IMR-90 (cell line): ENCODE results near the gene EVPL. TPM values are rescaled to one million over a fixed set of nuclear protein-coding genes. Genes with fewer than 3 reads are reported as not detected.

Source experiments
- ATAC-seq: fragments of 200-7000 bp; cut with Tn5 transposase; 2 replicates; pipeline ENCODE4 v1.9.1; 2020; ENCODE audit warnings: low read depth, mild to moderate bottlenecking, moderate library complexity
- BruUV-seq: library from RNA; stranded (reverse); fragments of 400-500 nt; replicated peaks from 2 replicates; lab custom pipeline; 2021; lab: Mats Ljungman, UMichigan
- CTCF ChIA-PET: fragments of 300-600 bp; formaldehyde crosslinking; extraction: SDS; loops from one replicate; lab custom pipeline; 2021; ENCODE audit warnings: antibody characterized with exemption; lab: Yijun Ruan, JAX
- POLR2A ChIA-PET: fragments of 300-600 bp; sonication (Branson Sonifier 250); formaldehyde crosslinking; loops from one replicate; lab custom pipeline; 2022; ENCODE audit warnings: antibody characterized with exemption; ENCODE audit not compliant: unreplicated experiment; lab: Charles Lee
- DNase-seq: peaks from one replicate; pipeline ENCODE4 v3.0.0; 2013
- H2AFZ ChIP-seq: replicated peaks from 2 replicates; pipeline ENCODE3; 2013; ENCODE audit warnings: low read length, mild to moderate bottlenecking; ENCODE audit not compliant: poor library complexity
- H2AK5ac ChIP-seq: 2 replicates; pipeline ENCODE4 v1.6.1; 2013; ENCODE audit warnings: low read depth, low read length, inconsistent platforms
- H2AK9ac ChIP-seq: replicated peaks from 2 replicates; pipeline ENCODE3; 2013; ENCODE audit warnings: mild to moderate bottlenecking, low read depth, low read length, moderate library complexity; ENCODE audit not compliant: poor library complexity
- H2BK120ac ChIP-seq: 2 replicates; pipeline ENCODE4 v1.6.1; 2013; ENCODE audit warnings: low read depth, low read length, inconsistent platforms
- H2BK15ac ChIP-seq: 3 replicates; pipeline ENCODE4 v1.6.1; 2013; ENCODE audit warnings: low read depth, low read length, inconsistent platforms
- H2BK20ac ChIP-seq: 2 replicates; pipeline ENCODE4 v1.6.1; 2013; ENCODE audit warnings: low read depth, mild to moderate bottlenecking, inconsistent platforms, low read length, moderate library complexity
- H2BK5ac ChIP-seq: 2 replicates; pipeline ENCODE4 v1.6.1; 2013; ENCODE audit warnings: mild to moderate bottlenecking, low read depth, low read length, inconsistent platforms; ENCODE audit not compliant: poor library complexity, severe bottlenecking
- H3K14ac ChIP-seq: replicated peaks from 2 replicates; pipeline ENCODE4 v1.6.1; 2013; ENCODE audit warnings: low read depth, low read length, inconsistent platforms
- H3K18ac ChIP-seq: 2 replicates; pipeline ENCODE4 v1.6.1; 2013; ENCODE audit warnings: low read depth, low read length, control low read depth
- H3K23ac ChIP-seq: 2 replicates; pipeline ENCODE4 v1.6.1; 2013; ENCODE audit warnings: low read depth, low read length, inconsistent platforms
- H3K27ac ChIP-seq: 2 replicates; pipeline ENCODE4 v1.5.1; 2013; ENCODE audit warnings: mild to moderate bottlenecking, control low read depth, low read length; ENCODE audit not compliant: insufficient read depth
- H3K27me3 ChIP-seq: 2 replicates; pipeline ENCODE4 v1.6.1; 2013; ENCODE audit warnings: low read length; ENCODE audit not compliant: control insufficient read depth, insufficient read depth
- H3K36me3 ChIP-seq: 2 replicates; pipeline ENCODE4 v1.6.1; 2013; ENCODE audit warnings: low read length, mixed read lengths; ENCODE audit not compliant: control insufficient read depth, insufficient read depth
- H3K4ac ChIP-seq: 2 replicates; pipeline ENCODE4 v1.6.1; 2013; ENCODE audit warnings: low read depth, low read length, inconsistent platforms
- H3K4me1 ChIP-seq: 2 replicates; pipeline ENCODE4 v1.6.1; 2013; ENCODE audit warnings: low read length, mixed read lengths; ENCODE audit not compliant: control insufficient read depth, insufficient read depth
- H3K4me2 ChIP-seq: 2 replicates; pipeline ENCODE4 v1.6.1; 2013; ENCODE audit warnings: low read depth, mild to moderate bottlenecking, control low read depth, low read length, moderate library complexity
- H3K4me3 ChIP-seq: 2 replicates; pipeline ENCODE4 v1.5.1; 2013; ENCODE audit warnings: low read depth, mild to moderate bottlenecking, control low read depth, low read length, moderate library complexity; ENCODE audit not compliant: insufficient read depth
- H3K56ac ChIP-seq: 2 replicates; pipeline ENCODE4 v1.6.1; 2013; ENCODE audit warnings: low read length, inconsistent platforms; ENCODE audit not compliant: insufficient read depth; ENCODE audit errors: extremely low read depth
- H3K79me1 ChIP-seq, 2 experiments: 2 replicates each; pipeline ENCODE4 v1.6.1; 2013; ENCODE audit warnings: low read length in 2 of 2, inconsistent platforms in 1 of 2, low read depth in 1 of 2
- H3K9ac ChIP-seq: 2 replicates; pipeline ENCODE4 v1.6.1; 2013; ENCODE audit warnings: low read depth, low read length, control low read depth
- H3K9me1 ChIP-seq: 2 replicates; pipeline ENCODE4 v1.6.1; 2013; ENCODE audit warnings: low read length, inconsistent platforms; ENCODE audit not compliant: insufficient read depth
- H3K9me3 ChIP-seq: 2 replicates; pipeline ENCODE4 v1.6.1; 2013; ENCODE audit warnings: low read length; ENCODE audit not compliant: control insufficient read depth, insufficient read depth
- H4K20me1 ChIP-seq: 2 replicates; pipeline ENCODE4 v1.6.1; 2013; ENCODE audit warnings: low read length, inconsistent platforms; ENCODE audit not compliant: insufficient read depth
- H4K5ac ChIP-seq: 2 replicates; pipeline ENCODE4 v1.6.1; 2013; ENCODE audit warnings: mild to moderate bottlenecking, low read depth, low read length, control low read depth
- H4K8ac ChIP-seq, 2 experiments: 2 replicates each; pipeline ENCODE4 v1.6.1; 2013; ENCODE audit warnings: low read depth in 2 of 2, low read length in 2 of 2, control low read depth in 1 of 2, inconsistent platforms in 1 of 2
- H4K91ac ChIP-seq: 2 replicates; pipeline ENCODE4 v1.6.1; 2013; ENCODE audit warnings: low read depth, low read length, inconsistent platforms; ENCODE audit not compliant: insufficient read depth
- BHLHE40 ChIP-seq: fragments of 150-350 bp; IDR thresholded peaks from 2 replicates; pipeline ENCODE4 v1.6.1; 2016; ENCODE audit warnings: mild to moderate bottlenecking, low read depth, low read length
- RAD21 ChIP-seq: IDR thresholded peaks from 2 replicates; pipeline ENCODE4 v1.6.1; 2012; ENCODE audit warnings: low read length, improper control_type of control experiment
- RCOR1 ChIP-seq: IDR thresholded peaks from 2 replicates; pipeline ENCODE4 v1.6.1; 2012; ENCODE audit warnings: mild to moderate bottlenecking, low read length, improper control_type of control experiment; ENCODE audit not compliant: insufficient replicate concordance
- SMC3 ChIP-seq: fragments of 150-350 bp; IDR thresholded peaks from 2 replicates; pipeline ENCODE4 v1.6.1; 2016; ENCODE audit warnings: low read depth, mild to moderate bottlenecking, antibody characterized with exemption, low read length, moderate library complexity
- WGBS, 2 experiments: methylation state at CpG; one replicate each; pipeline versions ENCODE4 v1.1.5 to v1.1.7; 2013; ENCODE audit warnings: missing lambda C conversion rate in 2 of 2; ENCODE audit not compliant: insufficient read length in 1 of 2; ENCODE audit errors: extremely low coverage in 2 of 2; 5-methylcytosine and 5-hydroxymethylcytosine counted together
- dilution Hi-C: fragments of 300-500 bp; cut with HindIII; formaldehyde crosslinking; loops from one replicate; pipeline ENCODE4 v1.14.3; 2018; ENCODE audit warnings: low sequenced_read_pairs; ENCODE audit not compliant: unreplicated experiment
- in situ Hi-C: fragments of 300-500 bp; cut with MboI; formaldehyde crosslinking; loops from 3 replicates; pipeline ENCODE4 v1.14.3; 2019; ENCODE audit warnings: low sequenced_read_pairs, inconsistent platforms, mixed read lengths
- intact Hi-C: fragments of 100-400 bp; cut with micrococcal nuclease; formaldehyde crosslinking; loops from 2 replicates; pipeline ENCODE4 v1.10.0; 2022
- polyA plus RNA-seq, 3 experiments: library from polyadenylated mRNA; depleted of rRNA; stranded (reverse); fragments of >200 nt; gene quantifications; 2 replicates each; pipeline ENCODE4 v1.2.3, GENCODE V29; 2012; ENCODE audit warnings: low replicate concordance in 1 of 3
- total RNA-seq: library from RNA; depleted of rRNA; stranded (reverse); fragments of >200 nt; gene quantifications from 2 replicates; pipeline ENCODE4 v1.2.3, GENCODE V29; 2012
- TF ChIP-seq, protein P1 (sequence below): conservative IDR thresholded peaks from 2 replicates; pipeline ENCODE4 v1.5.1; 2012; ENCODE audit warnings: mild to moderate bottlenecking, low read depth, low read length, improper control_type of control experiment

EVPL gene
- total and polyA plus RNA-seq, 2 of the 4 experiments (the other 2 are of a cell fraction): not detected

GRCh38 chr17:76005263-76006149 is 21.6 kb downstream of the EVPL start:
- Histone ChIP-seq H3K27ac (0 out of 2 replicates have a peak overlapping the region, but pooled peaks have one; percentile 5), H3K27me3 (no peaks in the 10 kb centered on the region), H3K14ac (0 out of 2 replicates have a peak overlapping the region, but pooled peaks have one; percentile 37), H3K9me3 (no peaks in the 10 kb centered on the region), H3K4ac (no peak overlapping the region; the same call in 1 of the 2 replicates), H3K23ac (no peak overlapping the region), H2BK5ac (no peak overlapping the region), H2BK20ac (no peak overlapping the region), H4K5ac (peak overlapping the region; percentile 0; the same call in 1 of the 2 replicates), H3K9ac (no peak overlapping the region), H2BK120ac (no peak overlapping the region), H2AFZ (peak overlapping the region; percentile 18), H3K4me3 (no peak overlapping the region), H2BK15ac (no peak overlapping the region), H4K8ac (peak overlapping the region; percentile 61 to 66; a peak in 2 of 4 replicates), H3K18ac (no peak overlapping the region), H3K4me2 (no peak overlapping the region), H4K20me1 (no peaks in the 10 kb centered on the region), H3K36me3 (peaks cover 2% of the 10 kb centered on the region; the same call in 1 of the 2 replicates), H3K79me1 (peaks cover 0 to 3% of the 10 kb centered on the region in 2 experiments; a peak in 1 of 4 replicates), H4K91ac (no peak overlapping the region), H3K56ac (no peak overlapping the region), H3K4me1 (peaks cover 7% of the 10 kb centered on the region), H3K9me1 (no peaks in the 10 kb centered on the region), H2AK9ac (peak overlapping the region; percentile 21), H2AK5ac (peak overlapping the region; percentile 59; the same call in 1 of the 2 replicates)
- dilution Hi-C loops: no loop called here
- ATAC-seq (peak; percentile 78), DNase-seq (peak; percentile 63)
- ChIA-PET CTCF (interaction anchor here (1.1 to 2.0 kb wide), 4 partner anchors 9 to 100 kb away, joined by 3 to 7 read pairs (median 6); partner anchors contain the start of genes ACOX1, MRPL38 and TEN1), POLR2A (no interaction called here)
- in situ Hi-C loops: loop anchor here (5.0 kb wide), 1 partner anchor 93 kb away; no protein-coding TSS in a partner anchor
- no peak for TF ChIP-seq RCOR1
- TF ChIP-seq, protein P1, sequence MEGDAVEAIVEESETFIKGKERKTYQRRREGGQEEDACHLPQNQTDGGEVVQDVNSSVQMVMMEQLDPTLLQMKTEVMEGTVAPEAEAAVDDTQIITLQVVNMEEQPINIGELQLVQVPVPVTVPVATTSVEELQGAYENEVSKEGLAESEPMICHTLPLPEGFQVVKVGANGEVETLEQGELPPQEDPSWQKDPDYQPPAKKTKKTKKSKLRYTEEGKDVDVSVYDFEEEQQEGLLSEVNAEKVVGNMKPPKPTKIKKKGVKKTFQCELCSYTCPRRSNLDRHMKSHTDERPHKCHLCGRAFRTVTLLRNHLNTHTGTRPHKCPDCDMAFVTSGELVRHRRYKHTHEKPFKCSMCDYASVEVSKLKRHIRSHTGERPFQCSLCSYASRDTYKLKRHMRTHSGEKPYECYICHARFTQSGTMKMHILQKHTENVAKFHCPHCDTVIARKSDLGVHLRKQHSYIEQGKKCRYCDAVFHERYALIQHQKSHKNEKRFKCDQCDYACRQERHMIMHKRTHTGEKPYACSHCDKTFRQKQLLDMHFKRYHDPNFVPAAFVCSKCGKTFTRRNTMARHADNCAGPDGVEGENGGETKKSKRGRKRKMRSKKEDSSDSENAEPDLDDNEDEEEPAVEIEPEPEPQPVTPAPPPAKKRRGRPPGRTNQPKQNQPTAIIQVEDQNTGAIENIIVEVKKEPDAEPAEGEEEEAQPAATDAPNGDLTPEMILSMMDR: peak; percentile 76
- TF ChIP-seq RAD21: peak; percentile 75
- no peak for TF ChIP-seq BHLHE40
- peak; percentile 71 for TF ChIP-seq SMC3
- intact Hi-C loops: loop anchor here (1.0 to 5.0 kb wide), 2 partner anchors 100 to 292 kb away; no protein-coding TSS in a partner anchor
- 62% methylated on average over 14 of the region's 16 CpGs; no CpG with 5 or more reads in 1 of the 2 experiments for WGBS, 2 experiments
- no TSS peak for BruUV-seq
